Dendritic cell treated with granulocyte-macrophage colony-stimulating factor and Interleukin-4, amounts not matched to agents 40 ng/mL and 50 ng/mL, for 4 days (primary cell): ENCODE results near the gene CTAGE15.
A peak's percentile ranks its signal among the peaks of the same experiment; 100 is the strongest.
"Not testable (repeated sequence)": the region's sequence is repeated elsewhere in the genome, so short reads cannot be mapped to it uniquely, and the experiment has no call there.

Experiments
- H3K27ac Mint-ChIP-seq: one replicate; pipeline ENCODE4 v1.8.0; 2022; ENCODE audit warnings: mild to moderate bottlenecking, mixed read lengths
- H3K27me3 Mint-ChIP-seq: one replicate; pipeline ENCODE4 v1.8.0; 2022; ENCODE audit warnings: mild to moderate bottlenecking, mixed read lengths
- H3K36me3 Mint-ChIP-seq: one replicate; pipeline ENCODE4 v1.8.0; 2022; ENCODE audit warnings: low read depth, mixed read lengths
- H3K4me1 Mint-ChIP-seq: one replicate; pipeline ENCODE4 v1.8.0; 2022; ENCODE audit warnings: low read depth, mixed read lengths
- H3K4me3 Mint-ChIP-seq: one replicate; pipeline ENCODE4 v1.8.0; 2022; ENCODE audit warnings: mild to moderate bottlenecking, moderate library complexity, mixed read lengths
- H3K9me3 Mint-ChIP-seq: one replicate; pipeline ENCODE4 v1.8.0; 2022; ENCODE audit warnings: mixed read lengths
- intact Hi-C: fragments of 100-400 bp; cut with micrococcal nuclease; formaldehyde crosslinking; loops from one replicate; pipeline ENCODE4 v1.15.0; 2022

Gene CTAGE15

GRCh38 chr7:143606088-143606487 is 34.5 kb downstream of the CTAGE15 start:
- H3K27ac Mint-ChIP-seq, H3K4me3 Mint-ChIP-seq, intact Hi-C loops, H3K36me3 Mint-ChIP-seq, H3K9me3 Mint-ChIP-seq, H3K27me3 Mint-ChIP-seq, H3K4me1 Mint-ChIP-seq: not testable (repeated sequence)

DNA sequence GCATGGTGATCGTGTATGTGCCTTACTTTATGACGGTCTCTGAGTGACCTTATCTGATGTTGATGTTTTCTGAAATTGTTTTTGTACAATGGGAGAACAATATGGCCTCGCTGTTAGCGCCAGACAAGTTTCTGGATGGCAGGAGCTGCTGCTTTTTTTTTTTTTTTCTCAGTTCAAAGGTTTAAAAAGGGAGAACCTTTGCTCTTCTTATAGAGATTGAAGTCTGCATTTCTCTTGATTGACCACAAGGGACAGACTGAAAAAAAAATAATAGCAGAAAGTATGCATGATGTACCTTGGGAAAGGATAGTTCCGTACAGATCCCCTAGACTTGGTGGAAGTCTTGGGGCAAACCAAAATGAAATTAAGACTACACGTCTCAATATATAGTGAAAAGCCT is 43.9 kb downstream of the CTAGE15 start:
- H3K27ac Mint-ChIP-seq, H3K9me3 Mint-ChIP-seq, intact Hi-C loops, H3K36me3 Mint-ChIP-seq, H3K4me1 Mint-ChIP-seq, H3K27me3 Mint-ChIP-seq, H3K4me3 Mint-ChIP-seq: not testable (repeated sequence)

DNA sequence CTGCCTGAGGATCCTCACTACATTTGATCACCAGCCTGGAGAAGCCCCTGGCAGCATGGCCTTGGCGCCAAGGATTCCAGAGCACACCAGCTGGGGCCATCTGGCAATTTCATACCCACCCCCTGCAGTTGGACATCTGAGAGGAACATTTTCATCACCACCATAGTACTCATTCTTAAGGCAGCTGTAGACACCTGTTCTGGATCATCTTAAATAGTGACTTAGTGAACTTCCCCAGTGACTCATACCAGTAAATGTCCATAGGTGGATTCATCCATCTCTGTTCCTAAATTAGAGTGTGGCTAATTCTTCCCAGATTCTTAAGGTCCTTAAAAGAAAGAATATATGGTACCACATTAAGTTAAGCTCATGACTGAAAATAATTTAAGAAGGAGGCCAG is 45.6 kb downstream of the CTAGE15 start:
- H3K27me3 Mint-ChIP-seq, H3K4me3 Mint-ChIP-seq, intact Hi-C loops, H3K27ac Mint-ChIP-seq, H3K4me1 Mint-ChIP-seq, H3K9me3 Mint-ChIP-seq, H3K36me3 Mint-ChIP-seq: not testable (repeated sequence)

GRCh38 chr7:143620058-143620457 is 48.5 kb downstream of the CTAGE15 start:
- H3K27ac Mint-ChIP-seq, H3K4me3 Mint-ChIP-seq, H3K27me3 Mint-ChIP-seq, intact Hi-C loops, H3K4me1 Mint-ChIP-seq, H3K36me3 Mint-ChIP-seq, H3K9me3 Mint-ChIP-seq: not testable (repeated sequence)

DNA sequence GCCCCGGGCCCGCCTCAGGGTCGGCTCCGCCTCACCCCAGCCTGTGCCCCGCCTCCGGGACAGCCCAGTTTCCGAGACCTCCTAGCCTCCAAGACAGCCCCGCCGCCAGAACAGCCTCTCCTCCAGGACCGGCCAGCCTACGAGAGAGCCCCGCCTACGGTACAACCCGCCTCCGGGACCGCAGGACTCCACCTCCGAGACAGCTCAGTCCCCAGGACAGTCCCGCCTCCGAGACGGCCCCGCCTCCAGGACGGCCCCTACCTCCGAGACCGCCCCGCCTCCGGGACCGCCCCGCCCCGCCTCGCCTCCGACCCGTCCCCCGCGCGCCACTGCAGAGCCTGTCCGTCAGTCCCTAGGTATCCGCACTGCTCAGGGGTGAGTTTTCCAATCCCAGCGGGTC is 49.0 kb downstream of the CTAGE15 start, which contains the start of gene TCAF2:
TSS of gene TCAF2 (plus strand) at position 329 of the 400 bp plus-strand sequence.
- H3K27ac Mint-ChIP-seq, intact Hi-C loops, H3K9me3 Mint-ChIP-seq, H3K36me3 Mint-ChIP-seq, H3K4me1 Mint-ChIP-seq, H3K27me3 Mint-ChIP-seq: not testable (repeated sequence)
- peak within 1 kb of the TSS; percentile 45 for H3K4me3 Mint-ChIP-seq

GRCh38 chr7:143621175-143621574 is 49.6 kb downstream of the CTAGE15 start:
- H3K36me3 Mint-ChIP-seq, H3K4me1 Mint-ChIP-seq, intact Hi-C loops, H3K9me3 Mint-ChIP-seq, H3K4me3 Mint-ChIP-seq, H3K27me3 Mint-ChIP-seq, H3K27ac Mint-ChIP-seq: not testable (repeated sequence)

- H3K27me3 Mint-ChIP-seq, H3K4me1 Mint-ChIP-seq, intact Hi-C loops, H3K4me3 Mint-ChIP-seq, H3K27ac Mint-ChIP-seq, H3K9me3 Mint-ChIP-seq, H3K36me3 Mint-ChIP-seq: not testable (repeated sequence)
These were observed 50.5 kb downstream of the CTAGE15 start for GRCh38 chr7:143622130-143622529.
